ENCODE measurements around the gene PYGO2. TPM values are rescaled to one million over a fixed set of nuclear protein-coding genes. Genes with fewer than 3 reads are reported as not detected.

PYGO2 gene
- total and polyA plus RNA-seq, 7 donors = 13.6 to 26.9 (median 16.8) TPM

DNA sequence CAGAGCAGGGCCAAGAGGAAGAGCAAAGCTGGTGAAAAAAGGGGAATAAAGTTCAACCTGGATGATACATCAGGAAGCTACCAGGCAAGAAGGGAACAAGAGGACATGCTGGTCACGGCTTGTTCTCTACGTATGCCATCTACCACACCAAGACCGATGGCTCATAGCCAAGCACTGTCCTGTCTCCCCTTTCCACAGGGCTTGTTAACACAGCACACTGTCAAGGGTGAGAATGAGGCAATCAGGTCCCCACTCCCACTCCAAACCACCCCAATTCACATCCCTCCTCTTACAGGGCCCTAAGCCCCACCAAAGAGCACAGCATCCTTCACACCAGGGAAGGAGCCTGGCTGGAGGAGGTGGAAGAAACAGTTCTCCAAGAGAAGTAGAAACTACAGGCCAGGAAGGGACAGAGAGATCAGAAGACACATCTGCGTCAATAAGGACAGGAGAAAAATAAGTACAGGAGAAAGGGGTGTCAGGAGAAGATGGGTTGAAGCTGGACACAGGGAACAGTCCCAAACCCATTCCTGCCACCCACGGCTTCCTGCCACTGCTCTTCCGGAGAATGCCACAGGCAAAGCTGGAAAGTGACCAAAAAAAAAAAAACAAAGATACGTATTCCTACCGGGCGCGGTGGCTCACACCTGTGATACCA, 9.9 kb upstream of the PYGO2 start:
- intact Hi-C loops (cut with DNase I) = loop anchor here (5.0 kb wide), 1 partner anchor 91 kb away; the partner anchor contains the start of gene EFNA4
- WGBS, 2 donors = 54 to 80% methylated on average over 10 of the region's 10 CpGs
- Histone ChIP-seq H3K36me3 (peaks cover 9 to 21% (median 17%) of the 10 kb centered on the region in 4 donors), H3K9me3 (no peaks in the 10 kb centered on the region), H3K27ac (peak overlapping the region; percentile 95 to 98 (median 96)), H3K27me3 (no peaks in the 10 kb centered on the region), H3K4me1 (peaks cover 0 to 60% (median 57%) of the 10 kb centered on the region in 4 donors), H3K4me3 (peak overlapping the region in 3 of 4 donors; percentile 42 to 50 (median 48))
- TF ChIP-seq CTCF (IDR thresholded peaks at IDR 0.05) (no peak), EP300 (IDR thresholded peaks at IDR 0.05) (no peak), POLR2A (IDR thresholded peaks at IDR 0.05) (no peak), POLR2AphosphoS5 (IDR thresholded peaks at IDR 0.05) (no peak)
- peak; percentile 85 for DNase-seq

DNA sequence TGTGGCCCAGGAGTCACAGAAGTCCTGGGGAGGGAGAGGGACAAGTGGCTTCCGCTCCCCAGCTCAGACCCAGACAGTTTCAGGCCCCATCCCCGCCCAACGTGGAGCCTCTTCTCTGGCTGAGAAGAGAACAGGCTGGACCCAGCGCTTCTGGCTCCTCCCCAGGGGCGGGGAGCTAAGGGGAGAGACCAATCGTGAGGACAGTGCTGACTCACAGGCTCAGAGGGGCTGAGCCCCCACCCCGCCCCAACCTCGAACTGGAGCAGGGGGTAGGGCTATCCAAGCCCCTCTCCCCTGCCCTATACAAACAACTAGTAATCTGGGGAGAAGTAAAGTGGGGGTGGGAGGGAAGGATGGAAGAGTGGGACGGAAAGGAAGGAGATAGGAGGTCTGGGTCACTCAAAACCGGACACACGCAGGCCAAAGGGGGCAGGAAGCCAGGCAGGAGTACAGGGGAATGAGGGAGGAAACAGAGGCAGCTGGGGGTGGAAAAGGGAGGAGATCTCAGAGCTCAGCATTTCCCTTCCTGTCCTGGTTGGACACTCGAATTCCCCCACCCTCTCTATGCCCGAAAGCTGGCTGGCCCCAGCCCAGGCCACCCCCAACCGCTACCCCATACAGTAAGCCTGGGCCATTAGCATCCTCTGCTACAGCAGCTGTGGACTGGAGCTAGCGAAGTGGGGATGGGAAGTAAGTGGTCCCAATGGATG, 9.2 kb upstream of the PYGO2 start, which contains the start of gene SHC1:
TSS of gene SHC1 (minus strand) at position 117 of the 710 bp plus-strand sequence. CDS start 221 bp downstream, outside the sequence.
- H3K27me3 ChIP-seq = no peaks in the 10 kb centered on the region
- DNase-seq = peak; percentile 99
- H3K36me3 ChIP-seq = peaks cover 13 to 28% (median 20%) of the 10 kb centered on the region in 4 donors
- intact Hi-C loops (cut with DNase I) = loop anchor here (5.0 kb wide), 1 partner anchor 92 kb away; the partner anchor contains the start of gene EFNA4
- peak within 1 kb of the TSS; percentile 36 to 50 (median 45) for H3K4me3 ChIP-seq
- TF ChIP-seq POLR2AphosphoS5 (IDR thresholded peaks at IDR 0.05) (peak; percentile 95 to 99 (median 96)), CTCF (IDR thresholded peaks at IDR 0.05) (no peak), POLR2A (IDR thresholded peaks at IDR 0.05) (peak; percentile 82 to 88), EP300 (IDR thresholded peaks at IDR 0.05) (peak in 1 of 4 donors; percentile 2)
- H3K9me3 ChIP-seq = no peaks in the 10 kb centered on the region
- peak within 1 kb of the TSS; percentile 95 to 98 (median 96) for H3K27ac ChIP-seq
- WGBS, 2 donors = 38 to 48% methylated on average over 15 of the region's 15 CpGs
- peaks cover 0 to 56% (median 53%) of the 10 kb centered on the region in 4 donors for H3K4me1 ChIP-seq

- peak overlapping the region; percentile 95 to 98 (median 96) for H3K27ac ChIP-seq
- H3K9me3 ChIP-seq = no peaks in the 10 kb centered on the region
- TF ChIP-seq CTCF (IDR thresholded peaks at IDR 0.05) = no peak
- no peak for TF ChIP-seq POLR2A (IDR thresholded peaks at IDR 0.05)
- TF ChIP-seq POLR2AphosphoS5 (IDR thresholded peaks at IDR 0.05) = no peak
- no peak for TF ChIP-seq EP300 (IDR thresholded peaks at IDR 0.05)
- H3K4me1 ChIP-seq = peaks cover 0 to 56% (median 51%) of the 10 kb centered on the region in 4 donors
- no peak for DNase-seq
- H3K4me3 ChIP-seq = peak overlapping the region; percentile 36 to 50 (median 45)
- WGBS, 2 donors = 56 to 70% methylated on average over 22 of the region's 22 CpGs
- peaks cover 19 to 36% (median 27%) of the 10 kb centered on the region in 4 donors for H3K36me3 ChIP-seq
- H3K27me3 ChIP-seq = no peaks in the 10 kb centered on the region
- intact Hi-C loops (cut with DNase I) = loop anchor here (5.0 kb wide), 1 partner anchor 92 kb away; the partner anchor contains the start of gene EFNA4
These were observed 8.4 kb upstream of the PYGO2 start for GRCh38 chr1:154969860-154970452.

- no peak for TF ChIP-seq CTCF (IDR thresholded peaks at IDR 0.05)
- TF ChIP-seq EP300 (IDR thresholded peaks at IDR 0.05) = no peak
- TF ChIP-seq POLR2AphosphoS5 (IDR thresholded peaks at IDR 0.05) = no peak
- TF ChIP-seq POLR2A (IDR thresholded peaks at IDR 0.05) = no peak
- intact Hi-C loops (cut with DNase I) = no loop called here
- Histone ChIP-seq H3K27me3 (no peaks in the 10 kb centered on the region), H3K4me3 (peak overlapping the region in 3 of 4 donors; percentile 42 to 50 (median 48)), H3K4me1 (peaks cover 0 to 56% (median 51%) of the 10 kb centered on the region in 4 donors), H3K36me3 (peaks cover 19 to 43% (median 32%) of the 10 kb centered on the region in 4 donors), H3K27ac (peak overlapping the region; percentile 95 to 98 (median 96)), H3K9me3 (no peaks in the 10 kb centered on the region)
- 76 to 84% methylated on average over 5 of the region's 5 CpGs for WGBS, 2 donors
- no peak for DNase-seq
These were observed 7.7 kb upstream of the PYGO2 start for GRCh38 chr1:154969246-154969645.

All from sigmoid colon (tissue), 7 donors.